Measurements from ENCODE around the gene ORMDL2.
"Not testable (repeated sequence)": the region's sequence is repeated elsewhere in the genome, so short reads cannot be mapped to it uniquely, and the experiment has no call there.

The ORMDL2 gene

DNA sequence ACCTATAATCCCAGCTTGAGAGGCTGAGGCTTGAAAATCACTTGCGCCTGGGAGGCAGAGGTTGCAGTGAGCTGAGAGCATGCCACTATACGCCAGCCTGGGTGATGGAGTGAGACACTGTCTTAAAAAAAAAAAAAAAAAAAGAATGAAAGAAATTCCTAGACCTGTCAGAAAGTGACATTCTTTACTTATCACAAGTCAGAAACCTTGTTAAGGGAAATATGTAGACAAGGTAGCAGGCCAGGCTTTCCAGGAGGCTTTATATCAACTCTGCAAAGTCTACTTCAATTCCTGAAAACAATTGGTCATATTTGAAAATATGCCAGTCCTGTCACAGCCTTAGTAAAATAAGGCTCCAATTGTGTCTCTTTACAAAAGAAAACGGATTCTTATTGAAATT is 44.0 kb downstream of the ORMDL2 start:
- DNase-seq: no peak

GRCh38 chr12:55862286-55862685 is 44.4 kb downstream of the ORMDL2 start:
- no peak for DNase-seq

DNA sequence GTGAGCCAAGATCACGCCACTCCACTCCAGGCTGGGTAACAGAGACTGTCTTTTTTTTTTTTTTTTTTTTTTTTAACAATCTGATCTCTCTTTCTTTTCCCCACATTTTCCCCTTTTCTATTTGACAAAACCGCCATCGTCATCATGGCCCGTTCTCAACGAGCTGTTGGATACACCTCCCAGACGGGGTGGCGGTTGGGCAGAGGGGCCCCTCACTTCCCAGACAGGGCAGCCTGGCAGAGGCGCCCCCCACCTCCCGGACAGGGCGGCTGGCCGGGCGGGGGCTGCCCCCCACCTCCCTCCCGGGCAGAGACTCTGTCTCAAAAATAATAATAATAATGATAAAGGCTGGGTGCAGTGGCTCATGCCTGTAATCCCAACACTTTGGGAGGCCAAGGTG is 45.1 kb downstream of the ORMDL2 start:
- DNase-seq: not testable (repeated sequence)

DNA sequence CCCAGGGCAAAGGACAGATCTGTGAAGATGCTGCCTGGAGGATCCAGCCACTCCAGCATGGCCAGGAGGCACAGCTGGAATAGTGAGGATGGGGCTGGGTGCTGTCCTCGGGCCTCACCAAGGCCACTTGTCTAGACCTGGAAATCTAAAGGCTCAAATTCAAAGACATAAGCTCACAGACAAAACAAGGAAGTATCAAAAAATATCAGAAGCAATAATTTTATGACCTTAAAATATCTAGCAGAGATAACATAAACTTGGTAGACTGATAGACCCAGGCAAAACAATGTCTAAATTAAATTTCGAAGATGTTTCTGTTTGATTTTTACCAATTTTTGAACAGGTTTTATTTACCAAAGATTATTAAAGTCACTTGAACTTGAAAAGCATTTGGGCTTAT is 47.5 kb downstream of the ORMDL2 start:
- no peak for DNase-seq

DNA sequence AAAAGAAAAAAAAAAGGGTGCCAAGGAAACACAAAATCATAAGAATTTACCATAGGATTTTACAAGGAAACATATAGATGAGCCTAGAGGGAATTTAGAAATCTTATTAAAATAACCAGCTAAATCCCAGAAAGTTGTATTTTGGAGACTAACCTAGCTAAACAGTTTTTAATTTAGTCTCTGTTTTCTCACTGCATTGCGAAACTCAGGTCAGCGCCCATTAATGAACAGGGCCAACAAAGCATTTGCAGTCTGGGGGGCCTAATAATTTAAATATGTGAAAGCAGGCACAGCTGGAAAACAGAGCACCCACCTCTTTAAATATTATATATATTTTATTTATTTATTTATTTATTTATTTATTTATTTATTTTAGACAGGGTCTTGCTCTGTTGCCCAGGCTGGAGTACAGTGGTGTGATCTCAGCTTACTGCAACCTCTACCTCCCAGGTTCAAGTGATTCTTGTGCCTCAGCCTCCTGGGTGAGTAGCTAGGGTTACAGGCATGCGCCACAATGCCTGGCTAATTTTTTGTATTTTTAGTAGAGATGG is 48.7 kb downstream of the ORMDL2 start:
- DNase-seq: not testable (repeated sequence)

Measured in GOT3 (cell line).